C4-2B (cell line): ENCODE measurements around the gene ARFGAP1.

ENCODE experiments used
- H3K27ac ChIP-seq: fragments of 450-650 bp; 2 replicates; pipeline ENCODE4 v1.5.1; 2017
- CTCF ChIP-seq: fragments of 450-650 bp; conservative IDR thresholded peaks from 2 replicates; pipeline ENCODE4 v1.5.1; 2017; ENCODE audit warnings: mild to moderate bottlenecking
- ZFX ChIP-seq: fragments of 450-650 bp; IDR thresholded peaks from 2 replicates; pipeline ENCODE4 v1.6.1; 2017

The ARFGAP1 gene

GRCh38 chr20:63235399-63235983 lies 37.1 kb upstream of the ARFGAP1 start, which contains the start of gene BIRC7:
Gene BIRC7, plus strand, starts transcription at chr20:63235905. Its CDS starts 192 bp downstream, at chr20:63236097.
- TF ChIP-seq ZFX (no peak), CTCF (no peak)
- H3K27ac ChIP-seq = no peak within 1 kb of the TSS

- no peak overlapping the region for H3K27ac ChIP-seq
- TF ChIP-seq ZFX = no peak
- TF ChIP-seq CTCF = no peak
These were observed 36.3 kb upstream of the ARFGAP1 start for GRCh38 chr20:63236116-63236837.

- no peak overlapping the region for H3K27ac ChIP-seq
- TF ChIP-seq CTCF = no peak
- no peak for TF ChIP-seq ZFX
These were observed 34.6 kb upstream of the ARFGAP1 start for GRCh38 chr20:63238031-63238430.

GRCh38 chr20:63238514-63239125 lies 34.0 kb upstream of the ARFGAP1 start:
- no peak overlapping the region for H3K27ac ChIP-seq
- no peak for TF ChIP-seq CTCF
- TF ChIP-seq ZFX = no peak

- H3K27ac ChIP-seq = no peak overlapping the region
- TF ChIP-seq CTCF (no peak), ZFX (no peak)
These were observed 33.2 kb upstream of the ARFGAP1 start for GRCh38 chr20:63239431-63239830.

- TF ChIP-seq CTCF (no peak), ZFX (no peak)
- no peak overlapping the region for H3K27ac ChIP-seq
These were observed 32.6 kb upstream of the ARFGAP1 start for GRCh38 chr20:63240004-63240403.

GRCh38 chr20:63241272-63241671 lies 31.3 kb upstream of the ARFGAP1 start:
- no peak for TF ChIP-seq ZFX
- no peak for TF ChIP-seq CTCF
- H3K27ac ChIP-seq = no peak overlapping the region
